ENCODE data around the gene SPACA5B. TPM values are rescaled to one million over a fixed set of nuclear protein-coding genes. Genes with fewer than 3 reads are reported as not detected.
"Not testable (repeated sequence)": the region's sequence is repeated elsewhere in the genome, so short reads cannot be mapped to it uniquely, and the experiment has no call there.

SPACA5B gene
- polyA plus RNA-seq, 2 of the 4 experiments (the other 2 are of a cell fraction): not detected

- Histone ChIP-seq H3K27ac (no peak overlapping the region), H3K9me3 (no peaks in the 10 kb centered on the region), H3K4me2 (no peak overlapping the region), H3K4me3 (no peak overlapping the region), H3K4me1 (no peaks in the 10 kb centered on the region)
- FAIRE-seq (no peak), ATAC-seq (no peak), DNase-seq (ENCODE audit: low read depth in 1 of 2, low spot score in 1 of 2) (no peak)
- no peak for TF ChIP-seq JUN (IDR thresholded peaks at IDR 0.05)
- no peak for TF ChIP-seq SREBF2 (IDR thresholded peaks at IDR 0.05)
- no peak for TF ChIP-seq USF2 (IDR thresholded peaks at IDR 0.05)
- TF ChIP-seq ATOH8 (CRISPR knock-in tag; IDR thresholded peaks at IDR 0.05; ENCODE audit: low read depth): no peak
- no peak for TF ChIP-seq JUNB (IDR thresholded peaks at IDR 0.05)
- TF ChIP-seq CEBPB (IDR thresholded peaks at IDR 0.05): no peak
- no peak for TF ChIP-seq RCOR1 (IDR thresholded peaks at IDR 0.05; ENCODE audit: low read depth, low read length)
- no peak for TF ChIP-seq RARB (CRISPR knock-in tag; IDR thresholded peaks at IDR 0.05)
- TF ChIP-seq, protein P1, sequence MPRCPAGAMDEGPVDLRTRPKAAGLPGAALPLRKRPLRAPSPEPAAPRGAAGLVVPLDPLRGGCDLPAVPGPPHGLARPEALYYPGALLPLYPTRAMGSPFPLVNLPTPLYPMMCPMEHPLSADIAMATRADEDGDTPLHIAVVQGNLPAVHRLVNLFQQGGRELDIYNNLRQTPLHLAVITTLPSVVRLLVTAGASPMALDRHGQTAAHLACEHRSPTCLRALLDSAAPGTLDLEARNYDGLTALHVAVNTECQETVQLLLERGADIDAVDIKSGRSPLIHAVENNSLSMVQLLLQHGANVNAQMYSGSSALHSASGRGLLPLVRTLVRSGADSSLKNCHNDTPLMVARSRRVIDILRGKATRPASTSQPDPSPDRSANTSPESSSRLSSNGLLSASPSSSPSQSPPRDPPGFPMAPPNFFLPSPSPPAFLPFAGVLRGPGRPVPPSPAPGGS (IDR thresholded peaks at IDR 0.05): no peak
- no peak for TF ChIP-seq CHD2 (IDR thresholded peaks at IDR 0.05; ENCODE audit: low read length, partially characterized antibody)
- TF ChIP-seq CHD4 (IDR thresholded peaks at IDR 0.05; ENCODE audit: borderline replicate concordance): no peak
- TF ChIP-seq, protein P2, sequence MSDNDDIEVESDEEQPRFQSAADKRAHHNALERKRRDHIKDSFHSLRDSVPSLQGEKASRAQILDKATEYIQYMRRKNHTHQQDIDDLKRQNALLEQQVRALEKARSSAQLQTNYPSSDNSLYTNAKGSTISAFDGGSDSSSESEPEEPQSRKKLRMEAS (IDR thresholded peaks at IDR 0.05): no peak
- TF ChIP-seq HOXB5 (CRISPR knock-in tag; IDR thresholded peaks at IDR 0.05): no peak
- TF ChIP-seq, protein P3, sequence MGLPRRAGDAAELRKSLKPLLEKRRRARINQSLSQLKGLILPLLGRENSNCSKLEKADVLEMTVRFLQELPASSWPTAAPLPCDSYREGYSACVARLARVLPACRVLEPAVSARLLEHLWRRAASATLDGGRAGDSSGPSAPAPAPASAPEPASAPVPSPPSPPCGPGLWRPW (IDR thresholded peaks at IDR 0.05): no peak
- POLR2A ChIA-PET: no interaction called here
- CTCF ChIA-PET: no interaction called here
These were observed 44.3 kb upstream of the SPACA5B start for GRCh38 chrX:48086082-48086481.

GRCh38 chrX:48090123-48090522 lies 40.3 kb upstream of the SPACA5B start:
- FAIRE-seq: no peak
- no peak overlapping the region for H3K4me3 ChIP-seq
- DNase-seq (ENCODE audit: low read depth in 1 of 2, low spot score in 1 of 2): peak in 1 of 2 experiments; percentile 9
- H3K4me2 ChIP-seq: no peak overlapping the region
- WGBS (ENCODE audit: missing lambda C conversion rate): 19% methylated on average over 5 of the region's 5 CpGs
- TF ChIP-seq EHF (CRISPR knock-in tag; IDR thresholded peaks at IDR 0.05) (no peak), CEBPB (IDR thresholded peaks at IDR 0.05) (no peak), SMC3 (IDR thresholded peaks at IDR 0.05) (no peak), MAZ (IDR thresholded peaks at IDR 0.05; ENCODE audit: borderline replicate concordance, low read depth, low read length) (no peak)
- no peaks in the 10 kb centered on the region for H3K9me3 ChIP-seq
- CTCF ChIA-PET: interaction anchor here (0.6 to 1.1 kb wide), 2 partner anchors 403 to 423 kb away, joined by 3 to 4 read pairs; no protein-coding TSS in a partner anchor
- no peaks in the 10 kb centered on the region for H3K4me1 ChIP-seq
- POLR2A ChIA-PET: no interaction called here
- ATAC-seq: no peak
- H3K27ac ChIP-seq: no peak overlapping the region

DNA sequence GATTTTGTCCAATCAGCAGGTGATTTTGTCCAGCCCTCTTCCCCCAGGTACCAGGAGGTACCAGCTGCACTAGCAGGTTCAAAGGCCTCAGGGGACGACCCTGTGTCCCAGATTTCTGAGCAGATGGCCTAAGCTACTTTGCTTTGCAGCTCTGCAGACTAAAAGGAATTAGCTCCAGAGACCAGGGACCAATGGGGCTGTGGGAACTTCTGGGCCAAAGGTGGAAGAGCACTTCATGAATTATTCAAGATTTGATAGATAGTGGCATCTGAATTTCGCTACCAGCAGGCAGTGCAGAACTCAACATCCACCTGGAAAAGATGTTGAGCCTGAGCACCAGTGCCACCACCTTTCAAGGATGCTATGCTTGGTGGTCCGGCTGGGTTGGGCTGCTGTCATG lies 37.9 kb upstream of the SPACA5B start:
- H3K4me1 ChIP-seq; H3K4me2 ChIP-seq; ATAC-seq; H3K4me3 ChIP-seq; H3K9me3 ChIP-seq; DNase-seq (ENCODE audit: low read depth in 1 of 2, low spot score in 1 of 2); FAIRE-seq; POLR2A ChIA-PET; CTCF ChIA-PET; H3K27ac ChIP-seq: not testable (repeated sequence)
- WGBS (ENCODE audit: missing lambda C conversion rate): 0% methylated on average over 2 of the region's 3 CpGs

DNA sequence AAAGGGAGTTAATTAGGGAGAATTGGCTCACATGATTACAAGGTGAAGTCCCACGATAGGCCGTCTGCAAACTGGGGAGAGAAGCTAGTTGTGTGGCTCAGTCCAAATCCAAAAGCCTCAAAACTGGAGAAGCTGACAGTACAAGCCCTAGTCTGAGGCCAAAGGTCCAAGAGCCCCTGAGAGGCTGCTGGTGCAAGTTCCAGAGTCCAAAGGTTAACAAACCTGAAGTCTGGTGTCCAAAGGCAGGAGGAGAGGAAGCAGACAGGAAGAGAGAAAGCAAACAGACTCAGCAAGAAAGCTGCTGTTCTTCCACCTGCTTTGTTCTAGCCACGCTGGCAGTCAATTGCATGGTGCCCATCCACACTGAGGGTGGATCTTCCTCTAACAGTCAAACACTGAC lies 29.0 kb upstream of the SPACA5B start:
- CTCF ChIA-PET: no interaction called here
- ATAC-seq: no peak

More for the DNA sequence above, 29.0 kb upstream of the SPACA5B start:
- Histone ChIP-seq H3K27ac (no peak overlapping the region), H3K4me2 (no peak overlapping the region), H3K4me3 (no peak overlapping the region), H3K9me3 (no peaks in the 10 kb centered on the region), H3K4me1 (no peaks in the 10 kb centered on the region)
- FAIRE-seq (no peak), DNase-seq (ENCODE audit: low read depth in 1 of 2, low spot score in 1 of 2) (no peak)
- no peak for TF ChIP-seq HOXA7 (CRISPR knock-in tag; IDR thresholded peaks at IDR 0.05)
- TF ChIP-seq, protein P4, sequence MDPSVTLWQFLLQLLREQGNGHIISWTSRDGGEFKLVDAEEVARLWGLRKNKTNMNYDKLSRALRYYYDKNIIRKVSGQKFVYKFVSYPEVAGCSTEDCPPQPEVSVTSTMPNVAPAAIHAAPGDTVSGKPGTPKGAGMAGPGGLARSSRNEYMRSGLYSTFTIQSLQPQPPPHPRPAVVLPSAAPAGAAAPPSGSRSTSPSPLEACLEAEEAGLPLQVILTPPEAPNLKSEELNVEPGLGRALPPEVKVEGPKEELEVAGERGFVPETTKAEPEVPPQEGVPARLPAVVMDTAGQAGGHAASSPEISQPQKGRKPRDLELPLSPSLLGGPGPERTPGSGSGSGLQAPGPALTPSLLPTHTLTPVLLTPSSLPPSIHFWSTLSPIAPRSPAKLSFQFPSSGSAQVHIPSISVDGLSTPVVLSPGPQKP (IDR thresholded peaks at IDR 0.05; ENCODE audit: low read depth, low read length): no peak
- POLR2A ChIA-PET: no interaction called here
- WGBS (ENCODE audit: missing lambda C conversion rate): 14% methylated on average over 3 of the region's 3 CpGs

Measured in A549 (cell line).